Endothelial cell of umbilical vein (primary cell): ENCODE results near the gene ARHGAP22. TPM values are rescaled to one million over a fixed set of nuclear protein-coding genes. Genes with fewer than 3 reads are reported as not detected.

ENCODE experiments used
- BruUV-seq: library from RNA; stranded (reverse); fragments of 400-500 nt; replicated peaks from 2 replicates; lab custom pipeline; 2021; lab: Mats Ljungman, UMichigan
- CTCF ChIA-PET: fragments of 300-600, 350-600 bp; sonication (Branson Sonifier 250); formaldehyde crosslinking; loops from one replicate; lab custom pipeline; 2021; ENCODE audit warnings: antibody characterized with exemption, inconsistent platforms; lab: Charles Lee
- POLR2A ChIA-PET: fragments of 300-600, 350-600 bp; sonication (Branson Sonifier 250); formaldehyde crosslinking; loops from one replicate; lab custom pipeline; 2021; ENCODE audit warnings: antibody characterized with exemption, inconsistent platforms; lab: Charles Lee
- DNase-seq: peaks from one replicate; pipeline ENCODE4 v3.0.0-alpha.2; 2011; ENCODE audit warnings: low read depth, low spot score
- FAIRE-seq: peaks from 2 replicates; lab custom pipeline; 2011; peaks lifted over from hg19 to GRCh38; lab: Jason Lieb, UNC
- H2AFZ ChIP-seq: 2 replicates; pipeline ENCODE4 v1.6.0; 2012; ENCODE audit warnings: low read depth, low read length, control low read depth, inconsistent platforms
- H3K27ac ChIP-seq: 2 replicates; pipeline ENCODE4 v1.5.1; 2011; ENCODE audit warnings: low read depth, mild to moderate bottlenecking, control low read depth, low read length, moderate library complexity; ENCODE audit not compliant: insufficient read depth
- H3K27me3 ChIP-seq, 2 experiments: 2 replicates each; pipeline versions ENCODE4 v1.6.0 to v1.6.1; 2011; ENCODE audit warnings: low read length in 2 of 2, mixed read lengths in 1 of 2; ENCODE audit not compliant: control insufficient read depth in 2 of 2, insufficient read depth in 2 of 2
- H3K36me3 ChIP-seq, 2 experiments: 2 replicates in 1 of 2; 3 replicates in 1 of 2; pipeline ENCODE4 v1.5.1; 2011; ENCODE audit warnings: low read length in 2 of 2, mild to moderate bottlenecking in 1 of 2, moderate library complexity in 1 of 2; ENCODE audit not compliant: control insufficient read depth in 2 of 2, insufficient read depth in 2 of 2; ENCODE audit errors: extremely low read depth in 1 of 2
- H3K4me1 ChIP-seq: 3 replicates; pipeline ENCODE4 v1.5.1; 2011; ENCODE audit warnings: mild to moderate bottlenecking, low read length; ENCODE audit not compliant: control insufficient read depth, insufficient read depth; ENCODE audit errors: extremely low read depth
- H3K4me2 ChIP-seq: 2 replicates; pipeline ENCODE4 v1.6.1; 2011; ENCODE audit warnings: low read length, control low read depth, mixed read lengths; ENCODE audit not compliant: insufficient read depth
- H3K4me3 ChIP-seq, 3 experiments: fragments of 200-600 bp in 1 of 3; sonication (generic), shearing (Covaris generic) in 1 of 3; replicated peaks in 1 of 3; 2 replicates each; pipeline ENCODE4 v1.5.1; 2011 to 2016; ENCODE audit warnings: control low read depth in 3 of 3, low read length in 3 of 3, mild to moderate bottlenecking in 2 of 3, inconsistent platforms in 1 of 3, low read depth in 1 of 3, moderate library complexity in 1 of 3; ENCODE audit not compliant: insufficient read depth in 1 of 3
- H3K79me2 ChIP-seq: 2 replicates; pipeline ENCODE4 v1.6.0; 2012; ENCODE audit warnings: low read length, inconsistent platforms; ENCODE audit not compliant: control insufficient read depth, insufficient read depth
- H3K9ac ChIP-seq: replicated peaks from 2 replicates; pipeline ENCODE3; 2011; ENCODE audit warnings: low read length, control low read depth; ENCODE audit not compliant: insufficient read depth; ENCODE audit errors: extremely low read depth
- H3K9me1 ChIP-seq: replicated peaks from 3 replicates; pipeline ENCODE4 v1.6.0; 2011; ENCODE audit warnings: mild to moderate bottlenecking, low read length; ENCODE audit not compliant: control insufficient read depth, insufficient read depth; ENCODE audit errors: extremely low read depth
- H3K9me3 ChIP-seq: replicated peaks from 2 replicates; pipeline ENCODE4 v1.5.1; 2012; ENCODE audit warnings: low read length, inconsistent platforms; ENCODE audit not compliant: control insufficient read depth, insufficient read depth
- H4K20me1 ChIP-seq: replicated peaks from 2 replicates; pipeline ENCODE3; 2011; ENCODE audit warnings: mild to moderate bottlenecking, low read length; ENCODE audit not compliant: control insufficient read depth, insufficient read depth; ENCODE audit errors: extremely low read depth
- FOS ChIP-seq: IDR thresholded peaks from 2 replicates; pipeline ENCODE4 v1.6.1; 2011; ENCODE audit warnings: mild to moderate bottlenecking, low read length, moderate library complexity, borderline replicate concordance; ENCODE audit not compliant: insufficient read depth
- GATA2 ChIP-seq: IDR thresholded peaks from 2 replicates; pipeline ENCODE4 v1.7.0; 2011; ENCODE audit warnings: low read depth, mild to moderate bottlenecking, moderate library complexity, mixed read lengths, low read length; ENCODE audit not compliant: insufficient read length, insufficient read depth
- JUN ChIP-seq: IDR thresholded peaks from 2 replicates; pipeline ENCODE4 v1.6.1; 2011; ENCODE audit warnings: borderline replicate concordance, low read depth; ENCODE audit not compliant: insufficient read length, insufficient read depth
- MYC ChIP-seq: IDR thresholded peaks from one replicate; pipeline ENCODE4 v1.6.1; 2011; ENCODE audit warnings: mild to moderate bottlenecking, low read depth, low read length
- POLR2A ChIP-seq: IDR thresholded peaks from 2 replicates; pipeline ENCODE4 v1.6.1; 2012; ENCODE audit warnings: low read depth, mild to moderate bottlenecking, control low read depth, low read length
- POLR2AphosphoS5 ChIP-seq: IDR thresholded peaks from 2 replicates; pipeline ENCODE4 v1.6.1; 2012; ENCODE audit warnings: low read depth, mild to moderate bottlenecking, control low read depth, low read length, moderate library complexity; ENCODE audit not compliant: insufficient read depth
- dilution Hi-C: fragments of 300-500 bp; cut with MboI; formaldehyde crosslinking; loops from one replicate; pipeline ENCODE4 v1.15.0; 2019; ENCODE audit warnings: low sequenced_read_pairs; ENCODE audit not compliant: extremely low pct_ligation_motif_present
- intact Hi-C: fragments of 100-400 bp; cut with micrococcal nuclease; formaldehyde crosslinking; loops from one replicate; pipeline ENCODE4 v1.10.0; 2022
- polyA plus RNA-seq, 4 experiments: library from polyadenylated mRNA; depleted of rRNA in 3 of 4; stranded (reverse) in 3 of 4; unstranded in 1 of 4; fragments of >200 nt; gene quantifications; 2 replicates each; pipeline versions ENCODE4 v1.2.1 to v1.2.3, GENCODE V29; 2011 to 2012; ENCODE audit warnings: missing spikeins in 1 of 4
- total RNA-seq: library from RNA; stranded (reverse); gene quantifications from 2 replicates; pipeline ENCODE4 v1.2.3, GENCODE V29; 2021
- TF ChIP-seq, protein P1 (sequence below): IDR thresholded peaks from 2 replicates; pipeline ENCODE4 v1.6.1; 2011; ENCODE audit not compliant: insufficient read depth, insufficient read length
- TF ChIP-seq, protein P2 (sequence below), 2 donors: IDR thresholded peaks; 1 replicate in 1 of 2; 2 replicates in 1 of 2; pipeline ENCODE4 v1.5.1; 2011; ENCODE audit warnings: low read length in 2 of 2, mild to moderate bottlenecking in 2 of 2, moderate library complexity in 2 of 2, control low read depth in 1 of 2, inconsistent platforms in 1 of 2, low read depth in 1 of 2; ENCODE audit not compliant: insufficient read depth in 1 of 2; ENCODE audit errors: extremely low read depth in 1 of 2

Gene ARHGAP22
- total and polyA plus RNA-seq, 2 donors (not counting 3 experiments of a cell fraction or from before 2014, with no cell fraction given) = 8.6 to 50.3 TPM

DNA sequence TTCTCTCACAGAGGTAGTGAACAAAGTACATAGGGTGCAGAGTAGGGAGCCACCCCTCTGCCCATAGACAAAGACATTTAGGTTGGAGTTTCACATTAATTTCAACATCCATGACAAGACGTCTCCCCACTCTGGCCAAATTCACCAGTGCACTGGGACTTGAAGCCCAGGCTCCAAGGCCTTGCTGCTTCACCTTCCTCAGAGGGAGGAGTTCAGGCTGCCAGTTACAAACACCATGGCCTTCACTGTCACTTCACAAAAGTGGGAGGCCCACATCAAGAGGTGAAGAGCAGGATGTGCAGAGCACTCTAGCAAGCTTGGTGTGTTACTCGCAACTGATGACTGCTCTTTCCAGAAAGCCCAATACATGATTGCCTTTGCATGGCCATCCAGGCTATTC, 15.8 kb upstream of the ARHGAP22 start:
- Histone ChIP-seq H3K4me1 (peaks cover 25% of the 10 kb centered on the region), H3K9ac (no peak overlapping the region), H3K27me3 (no peaks in the 10 kb centered on the region), H3K4me2 (no peak overlapping the region), H3K79me2 (no peaks in the 10 kb centered on the region), H3K36me3 (no peaks in the 10 kb centered on the region), H4K20me1 (no peaks in the 10 kb centered on the region), H3K4me3 (no peak overlapping the region), H3K9me1 (no peaks in the 10 kb centered on the region), H2AFZ (no peak overlapping the region), H3K9me3 (no peaks in the 10 kb centered on the region), H3K27ac (no peak overlapping the region)
- intact Hi-C loops (no loop called here), dilution Hi-C loops (no loop called here)
- ChIA-PET CTCF (interaction anchor here (1.2 to 1.3 kb wide), 2 partner anchors 12 to 35 kb away, joined by 4 read pairs; no protein-coding TSS in a partner anchor), POLR2A (no interaction called here)
- no peak for DNase-seq
- TF ChIP-seq GATA2 (no peak), MYC (no peak), POLR2A (no peak), POLR2AphosphoS5 (no peak)
- BruUV-seq = no TSS peak
- no peak for FAIRE-seq

DNA sequence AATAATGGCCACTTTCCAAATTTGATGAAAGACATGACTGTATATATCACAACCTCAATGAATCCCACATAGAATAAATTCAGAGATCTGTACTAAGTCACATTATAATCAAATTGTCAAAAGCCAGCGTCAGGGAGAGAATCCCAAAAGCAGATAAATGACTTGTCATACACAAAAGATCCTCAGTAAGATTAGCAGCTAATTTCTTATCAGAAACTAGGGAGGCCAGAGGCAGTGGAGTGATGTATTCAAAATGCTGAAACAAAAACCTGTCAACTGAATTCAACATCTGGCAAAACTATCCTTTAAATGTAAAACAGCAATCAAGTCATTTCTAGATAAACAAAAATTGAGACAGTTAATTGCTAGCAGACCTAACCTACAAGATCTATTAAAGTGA, 11.6 kb upstream of the ARHGAP22 start:
- Histone ChIP-seq H2AFZ (no peak overlapping the region), H3K4me2 (no peak overlapping the region), H4K20me1 (no peaks in the 10 kb centered on the region), H3K36me3 (no peaks in the 10 kb centered on the region), H3K9me1 (no peaks in the 10 kb centered on the region), H3K9me3 (no peaks in the 10 kb centered on the region), H3K27ac (no peak overlapping the region), H3K27me3 (no peaks in the 10 kb centered on the region), H3K4me3 (no peak overlapping the region), H3K4me1 (peaks cover 9% of the 10 kb centered on the region), H3K9ac (no peak overlapping the region), H3K79me2 (no peaks in the 10 kb centered on the region)
- CTCF ChIA-PET = interaction anchor here (0.8 to 3.0 kb wide), 5 partner anchors 9 to 308 kb away, joined by 3 to 37 read pairs (median 8); no protein-coding TSS in a partner anchor
- POLR2A ChIA-PET = no interaction called here
- no peak for TF ChIP-seq JUN
- TF ChIP-seq POLR2AphosphoS5 = no peak
- TF ChIP-seq MYC = no peak
- TF ChIP-seq GATA2 = no peak
- TF ChIP-seq, protein P1, sequence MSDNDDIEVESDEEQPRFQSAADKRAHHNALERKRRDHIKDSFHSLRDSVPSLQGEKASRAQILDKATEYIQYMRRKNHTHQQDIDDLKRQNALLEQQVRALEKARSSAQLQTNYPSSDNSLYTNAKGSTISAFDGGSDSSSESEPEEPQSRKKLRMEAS = no peak
- TF ChIP-seq, protein P2, sequence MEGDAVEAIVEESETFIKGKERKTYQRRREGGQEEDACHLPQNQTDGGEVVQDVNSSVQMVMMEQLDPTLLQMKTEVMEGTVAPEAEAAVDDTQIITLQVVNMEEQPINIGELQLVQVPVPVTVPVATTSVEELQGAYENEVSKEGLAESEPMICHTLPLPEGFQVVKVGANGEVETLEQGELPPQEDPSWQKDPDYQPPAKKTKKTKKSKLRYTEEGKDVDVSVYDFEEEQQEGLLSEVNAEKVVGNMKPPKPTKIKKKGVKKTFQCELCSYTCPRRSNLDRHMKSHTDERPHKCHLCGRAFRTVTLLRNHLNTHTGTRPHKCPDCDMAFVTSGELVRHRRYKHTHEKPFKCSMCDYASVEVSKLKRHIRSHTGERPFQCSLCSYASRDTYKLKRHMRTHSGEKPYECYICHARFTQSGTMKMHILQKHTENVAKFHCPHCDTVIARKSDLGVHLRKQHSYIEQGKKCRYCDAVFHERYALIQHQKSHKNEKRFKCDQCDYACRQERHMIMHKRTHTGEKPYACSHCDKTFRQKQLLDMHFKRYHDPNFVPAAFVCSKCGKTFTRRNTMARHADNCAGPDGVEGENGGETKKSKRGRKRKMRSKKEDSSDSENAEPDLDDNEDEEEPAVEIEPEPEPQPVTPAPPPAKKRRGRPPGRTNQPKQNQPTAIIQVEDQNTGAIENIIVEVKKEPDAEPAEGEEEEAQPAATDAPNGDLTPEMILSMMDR (IDR thresholded peaks at IDR 0.05; ENCODE audit: extremely low read depth in 1 of 2, insufficient read depth in 1 of 2, low read depth in 1 of 2, low read length in 2 of 2) = no peak
- no peak for TF ChIP-seq FOS
- BruUV-seq = no TSS peak
- intact Hi-C loops = loop anchor here (2.0 kb wide), 1 partner anchor 38 kb away; no protein-coding TSS in a partner anchor
- DNase-seq = no peak
- dilution Hi-C loops = no loop called here
- FAIRE-seq = no peak
